GM10266 (cell line): Measurements from ENCODE around the gene EDEM3.

Experiments
- DNase-seq: peaks from one replicate; pipeline ENCODE4 v3.0.0; 2012; ENCODE audit errors: extremely low spot score
- CTCF ChIP-seq: IDR thresholded peaks from 2 replicates; pipeline ENCODE4 v1.5.1; 2012; ENCODE audit warnings: mild to moderate bottlenecking, low read depth; ENCODE audit not compliant: control insufficient read depth, insufficient read depth; ENCODE audit errors: missing control alignments

Gene EDEM3

GRCh38 chr1:184739070-184739469 lies 15.6 kb downstream of the EDEM3 start:
- no peak for TF ChIP-seq CTCF
- DNase-seq = no peak

GRCh38 chr1:184734980-184735379 lies 19.7 kb downstream of the EDEM3 start:
- no peak for TF ChIP-seq CTCF
- DNase-seq = no peak

- no peak for TF ChIP-seq CTCF
- no peak for DNase-seq
Observed at GRCh38 chr1:184724843-184725242, 29.8 kb downstream of the EDEM3 start.

- no peak for DNase-seq
- no peak for TF ChIP-seq CTCF
Observed at GRCh38 chr1:184716158-184716557, 38.5 kb downstream of the EDEM3 start.

- DNase-seq = no peak
- no peak for TF ChIP-seq CTCF
Observed at GRCh38 chr1:184709418-184709817, 45.2 kb downstream of the EDEM3 start.

- no peak for DNase-seq
- TF ChIP-seq CTCF = no peak
Observed at GRCh38 chr1:184708084-184708676, 46.5 kb downstream of the EDEM3 start.

GRCh38 chr1:184705271-184705670 lies 49.4 kb downstream of the EDEM3 start:
- no peak for DNase-seq

More at GRCh38 chr1:184705271-184705670, 49.4 kb downstream of the EDEM3 start:
- TF ChIP-seq CTCF = no peak
